ENCODE data around the gene FAM76A. TPM values are rescaled to one million over a fixed set of nuclear protein-coding genes. Genes with fewer than 3 reads are reported as not detected.
"Not testable (repeated sequence)": the region's sequence is repeated elsewhere in the genome, so short reads cannot be mapped to it uniquely, and the experiment has no call there.

The FAM76A gene
- total RNA-seq, 1 donor from 2014 or later, result 13.5 TPM

GRCh38 chr1:27789540-27790041, 63.8 kb downstream of the FAM76A start:
- no peaks in the 10 kb centered on the region for H3K36me3 ChIP-seq (ENCODE audit: control insufficient read depth, insufficient read depth, low read length)
- no peaks in the 10 kb centered on the region for H3K27me3 ChIP-seq (ENCODE audit: control insufficient read depth, insufficient read depth, low read length)
- no peak for TF ChIP-seq CTCF (IDR thresholded peaks at IDR 0.05; ENCODE audit: insufficient read depth, low read length, poor library complexity, severe bottlenecking)
- H3K4me3 ChIP-seq (ENCODE audit: low read depth, low read length), result no peak overlapping the region
- DNase-seq (ENCODE audit: low read depth), result no peak

- H3K4me3 ChIP-seq (ENCODE audit: low read depth, low read length); H3K36me3 ChIP-seq (ENCODE audit: control insufficient read depth, insufficient read depth, low read length); DNase-seq (ENCODE audit: low read depth); H3K27me3 ChIP-seq (ENCODE audit: control insufficient read depth, insufficient read depth, low read length): not testable (repeated sequence)
Observed at GRCh38 chr1:27790270-27790669, 64.5 kb downstream of the FAM76A start.

- Histone ChIP-seq H3K4me3 (ENCODE audit: low read depth, low read length) (no peak overlapping the region), H3K36me3 (ENCODE audit: control insufficient read depth, insufficient read depth, low read length) (no peaks in the 10 kb centered on the region), H3K27me3 (ENCODE audit: control insufficient read depth, insufficient read depth, low read length) (no peaks in the 10 kb centered on the region)
- DNase-seq (ENCODE audit: low read depth), result no peak
- TF ChIP-seq CTCF (IDR thresholded peaks at IDR 0.05; ENCODE audit: insufficient read depth, low read length, poor library complexity, severe bottlenecking), result no peak
Observed at GRCh38 chr1:27795601-27796000, 69.8 kb downstream of the FAM76A start.

GRCh38 chr1:27804791-27805190, 79.0 kb downstream of the FAM76A start:
- DNase-seq (ENCODE audit: low read depth), result no peak
- Histone ChIP-seq H3K27me3 (ENCODE audit: control insufficient read depth, insufficient read depth, low read length) (no peaks in the 10 kb centered on the region), H3K36me3 (ENCODE audit: control insufficient read depth, insufficient read depth, low read length) (no peaks in the 10 kb centered on the region), H3K4me3 (ENCODE audit: low read depth, low read length) (no peak overlapping the region)
- no peak for TF ChIP-seq CTCF (IDR thresholded peaks at IDR 0.05; ENCODE audit: insufficient read depth, low read length, poor library complexity, severe bottlenecking)

- H3K36me3 ChIP-seq (ENCODE audit: control insufficient read depth, insufficient read depth, low read length), result no peaks in the 10 kb centered on the region
- H3K27me3 ChIP-seq (ENCODE audit: control insufficient read depth, insufficient read depth, low read length), result no peaks in the 10 kb centered on the region
- no peak for TF ChIP-seq CTCF (IDR thresholded peaks at IDR 0.05; ENCODE audit: insufficient read depth, low read length, poor library complexity, severe bottlenecking)
- DNase-seq (ENCODE audit: low read depth), result no peak
- H3K4me3 ChIP-seq (ENCODE audit: low read depth, low read length), result no peak overlapping the region
Observed at GRCh38 chr1:27806758-27807157, 81.0 kb downstream of the FAM76A start.

GRCh38 chr1:27807385-27807784, 81.6 kb downstream of the FAM76A start:
- no peak for DNase-seq (ENCODE audit: low read depth)
- Histone ChIP-seq H3K36me3 (ENCODE audit: control insufficient read depth, insufficient read depth, low read length) (no peaks in the 10 kb centered on the region), H3K27me3 (ENCODE audit: control insufficient read depth, insufficient read depth, low read length) (no peaks in the 10 kb centered on the region), H3K4me3 (ENCODE audit: low read depth, low read length) (no peak overlapping the region)
- TF ChIP-seq CTCF (IDR thresholded peaks at IDR 0.05; ENCODE audit: insufficient read depth, low read length, poor library complexity, severe bottlenecking), result no peak

GRCh38 chr1:27808131-27808530, 82.4 kb downstream of the FAM76A start:
- not testable (repeated sequence) for DNase-seq (ENCODE audit: low read depth); H3K36me3 ChIP-seq (ENCODE audit: control insufficient read depth, insufficient read depth, low read length); H3K27me3 ChIP-seq (ENCODE audit: control insufficient read depth, insufficient read depth, low read length); H3K4me3 ChIP-seq (ENCODE audit: low read depth, low read length)

Measured in kidney epithelial cell (primary cell).